ENCODE data around the gene UCK2. TPM values are rescaled to one million over a fixed set of nuclear protein-coding genes. Genes with fewer than 3 reads are reported as not detected.

Gene UCK2
- total and polyA plus RNA-seq, 2 donors (not counting 3 experiments of a cell fraction or from before 2014, with no cell fraction given), result 62.3 to 74.7 TPM

GRCh38 chr1:165927169-165927568 lies 99.8 kb downstream of the UCK2 start:
- dilution Hi-C loops (cut with MboI; ENCODE audit: extremely low pct_ligation_motif_present, low sequenced_read_pairs), result no loop called here
- no peaks in the 10 kb centered on the region for H3K9me3 ChIP-seq (replicated peaks; ENCODE audit: control insufficient read depth, insufficient read depth, low read length)
- no peak for DNase-seq (ENCODE audit: low read depth, low spot score)
- no peaks in the 10 kb centered on the region for H3K9me1 ChIP-seq (replicated peaks; ENCODE audit: control insufficient read depth, extremely low read depth, insufficient read depth, low read length)
- no peak for TF ChIP-seq CTCF (IDR thresholded peaks at IDR 0.05; ENCODE audit: extremely low read depth in 1 of 2, insufficient read depth in 1 of 2, low read depth in 1 of 2, low read length in 2 of 2)
- TF ChIP-seq POLR2A (IDR thresholded peaks at IDR 0.05; ENCODE audit: low read depth, low read length), result no peak
- no peak for TF ChIP-seq MYC (IDR thresholded peaks at IDR 0.05; ENCODE audit: low read depth, low read length)
- TF ChIP-seq MAX (IDR thresholded peaks at IDR 0.05; ENCODE audit: insufficient read depth, insufficient read length), result no peak
- TF ChIP-seq FOS (IDR thresholded peaks at IDR 0.05; ENCODE audit: borderline replicate concordance, insufficient read depth, low read length), result no peak
- H2AFZ ChIP-seq (ENCODE audit: low read depth, low read length), result no peak overlapping the region
- H3K36me3 ChIP-seq (ENCODE audit: control insufficient read depth in 2 of 2, extremely low read depth in 1 of 2, insufficient read depth in 2 of 2, low read length in 2 of 2), result no peaks in the 10 kb centered on the region
- H3K9ac ChIP-seq (replicated peaks; ENCODE audit: extremely low read depth, insufficient read depth, low read length), result no peak overlapping the region
- H3K27ac ChIP-seq (ENCODE audit: insufficient read depth, low read depth, low read length), result no peak overlapping the region
- H3K27me3 ChIP-seq (ENCODE audit: control insufficient read depth in 2 of 2, insufficient read depth in 2 of 2, low read length in 2 of 2), result no peaks in the 10 kb centered on the region
- H3K79me2 ChIP-seq (ENCODE audit: control insufficient read depth, insufficient read depth, low read length), result no peaks in the 10 kb centered on the region
- no peak overlapping the region for H3K4me2 ChIP-seq (ENCODE audit: insufficient read depth, low read length)
- H3K4me1 ChIP-seq (ENCODE audit: control insufficient read depth, extremely low read depth, insufficient read depth, low read length), result no peaks in the 10 kb centered on the region
- intact Hi-C loops (cut with micrococcal nuclease), result loop anchor here (10.0 kb wide), 2 partner anchors 918 to 948 kb away; partner anchors contain the start of gene TADA1
- no peak for FAIRE-seq
- BruUV-seq (replicated peaks), result no TSS peak
- ChIA-PET POLR2A (no interaction called here), CTCF (interaction anchor here (0.6 to 1.0 kb wide), 3 partner anchors 552 to 1132 kb away, joined by 3 to 13 read pairs (median 3); no protein-coding TSS in a partner anchor)
- H3K4me3 ChIP-seq (replicated peaks in 1 of 3; ENCODE audit: insufficient read depth in 1 of 3, low read depth in 1 of 3, low read length in 3 of 3), result no peak overlapping the region
- H4K20me1 ChIP-seq (replicated peaks; ENCODE audit: control insufficient read depth, extremely low read depth, insufficient read depth, low read length), result no peaks in the 10 kb centered on the region
